NOMO-1 treated with dmso at 0.1 percent for 144 hours (cell line): ENCODE data around the gene CCDC150.
A peak's percentile ranks its signal among the peaks of the same experiment; 100 is the strongest.
"Not testable (repeated sequence)": the region's sequence is repeated elsewhere in the genome, so short reads cannot be mapped to it uniquely, and the experiment has no call there.

Experiments used
- DNase-seq: peaks from one replicate; lab custom pipeline; 2025; ENCODE audit not compliant: unreplicated experiment; lab: John Stamatoyannopoulos, UW

The CCDC150 gene

GRCh38 chr2:196703695-196704094, 64.2 kb downstream of the CCDC150 start:
- DNase-seq, result no peak

GRCh38 chr2:196710056-196710455, 70.5 kb downstream of the CCDC150 start:
- DNase-seq, result not testable (repeated sequence)

- no peak for DNase-seq
These were observed 72.1 kb downstream of the CCDC150 start for GRCh38 chr2:196711625-196712024.

GRCh38 chr2:196712867-196713266, 73.4 kb downstream of the CCDC150 start:
- no peak for DNase-seq

GRCh38 chr2:196718419-196719109, 79.0 kb downstream of the CCDC150 start:
- no peak for DNase-seq

- DNase-seq, result no peak
These were observed 79.8 kb downstream of the CCDC150 start for GRCh38 chr2:196719110-196719872.

GRCh38 chr2:196723571-196723970, 84.1 kb downstream of the CCDC150 start:
- DNase-seq, result no peak

- DNase-seq, result no peak
These were observed 85.7 kb downstream of the CCDC150 start for GRCh38 chr2:196725218-196725617.

GRCh38 chr2:196725882-196726281, 86.4 kb downstream of the CCDC150 start:
- DNase-seq, result no peak

GRCh38 chr2:196729418-196729817, 89.9 kb downstream of the CCDC150 start:
- no peak for DNase-seq

GRCh38 chr2:196736646-196737045, 97.1 kb downstream of the CCDC150 start:
- DNase-seq, result not testable (repeated sequence)

- no peak for DNase-seq
These were observed 97.5 kb downstream of the CCDC150 start for GRCh38 chr2:196737046-196737445.

- no peak for DNase-seq
These were observed 99.5 kb downstream of the CCDC150 start for GRCh38 chr2:196739031-196739430.

GRCh38 chr2:196742216-196742615, 102.7 kb downstream of the CCDC150 start:
- no peak for DNase-seq

GRCh38 chr2:196742685-196743084, 103.2 kb downstream of the CCDC150 start:
- no peak for DNase-seq

GRCh38 chr2:196743165-196743564, 103.7 kb downstream of the CCDC150 start:
- no peak for DNase-seq

GRCh38 chr2:196745711-196746110, 106.2 kb downstream of the CCDC150 start:
- DNase-seq, result no peak

- no peak for DNase-seq
These were observed 107.9 kb downstream of the CCDC150 start for GRCh38 chr2:196747400-196747799.

GRCh38 chr2:196748123-196748522, 108.6 kb downstream of the CCDC150 start:
- DNase-seq, result no peak

GRCh38 chr2:196750291-196750923, 110.9 kb downstream of the CCDC150 start:
- DNase-seq, result no peak

- DNase-seq, result peak; percentile 14
These were observed 111.6 kb downstream of the CCDC150 start for GRCh38 chr2:196750977-196751631.
